ENCODE results near the gene GMPS. TPM values are rescaled to one million over a fixed set of nuclear protein-coding genes. Genes with fewer than 3 reads are reported as not detected.

GMPS gene
- total and polyA plus RNA-seq, 2 of the 4 experiments (the other 2 are of a cell fraction), result 33.9 to 52.5 TPM

DNA sequence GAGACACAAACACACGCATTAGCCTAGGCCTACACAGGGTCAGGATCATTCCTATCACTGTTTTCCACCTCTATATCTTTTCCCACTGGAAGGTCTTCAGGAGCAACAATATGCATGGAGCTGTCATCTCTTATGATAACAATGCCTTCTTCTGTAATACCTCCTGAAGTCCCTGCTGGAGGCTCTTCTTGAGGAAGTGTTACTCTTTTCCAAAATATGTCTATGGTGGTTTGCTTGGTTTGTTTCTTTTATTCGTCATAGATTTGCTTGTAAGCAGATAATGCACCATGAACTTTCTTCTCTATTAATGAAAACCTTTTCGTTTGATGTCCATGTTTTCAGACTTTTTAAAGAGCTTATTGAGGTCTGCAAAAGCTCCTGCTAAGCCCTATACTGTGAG, 109.3 kb downstream of the GMPS start:
- Histone ChIP-seq H3K56ac (ENCODE audit: extremely low read depth, insufficient read depth, low read length) (no peak overlapping the region), H2BK120ac (ENCODE audit: low read depth, low read length) (no peak overlapping the region), H3K27ac (ENCODE audit: insufficient read depth, low read length) (no peak overlapping the region), H3K4me3 (ENCODE audit: insufficient read depth, low read depth, low read length) (no peak overlapping the region), H3K27me3 (ENCODE audit: control insufficient read depth, insufficient read depth, low read length) (no peaks in the 10 kb centered on the region), H3K9me3 (ENCODE audit: control insufficient read depth, insufficient read depth, low read length) (no peaks in the 10 kb centered on the region), H2AK5ac (ENCODE audit: low read depth, low read length) (no peak overlapping the region), H4K20me1 (ENCODE audit: insufficient read depth, low read length) (no peaks in the 10 kb centered on the region), H3K9ac (ENCODE audit: low read depth, low read length) (no peak overlapping the region), H3K18ac (ENCODE audit: low read depth, low read length) (no peak overlapping the region), H3K14ac (replicated peaks; ENCODE audit: low read depth, low read length) (no peak overlapping the region), H2BK20ac (ENCODE audit: low read depth, low read length) (no peak overlapping the region), H2AFZ (replicated peaks; ENCODE audit: low read length, poor library complexity) (no peak overlapping the region), H3K4me2 (ENCODE audit: low read depth, low read length) (no peak overlapping the region), H3K36me3 (ENCODE audit: control insufficient read depth, insufficient read depth, low read length) (no peaks in the 10 kb centered on the region), H3K23ac (ENCODE audit: low read depth, low read length) (no peak overlapping the region), H3K4ac (ENCODE audit: low read depth, low read length) (no peak overlapping the region), H2BK15ac (ENCODE audit: low read depth, low read length) (no peak overlapping the region), H4K91ac (ENCODE audit: insufficient read depth, low read depth, low read length) (no peak overlapping the region), H4K5ac (ENCODE audit: low read depth, low read length) (no peak overlapping the region), H2BK5ac (ENCODE audit: low read depth, low read length, poor library complexity, severe bottlenecking) (no peak overlapping the region), H3K9me1 (ENCODE audit: insufficient read depth, low read length) (no peaks in the 10 kb centered on the region), H3K79me1 (ENCODE audit: low read depth in 1 of 2, low read length in 2 of 2) (no peaks in the 10 kb centered on the region), H4K8ac (ENCODE audit: low read depth in 2 of 2, low read length in 2 of 2) (no peak overlapping the region), H2AK9ac (replicated peaks; ENCODE audit: low read depth, low read length, poor library complexity) (no peak overlapping the region), H3K4me1 (ENCODE audit: control insufficient read depth, insufficient read depth, low read length) (no peaks in the 10 kb centered on the region)
- dilution Hi-C loops (cut with HindIII; ENCODE audit: low sequenced_read_pairs, unreplicated experiment) (no loop called here), in situ Hi-C loops (cut with MboI; ENCODE audit: low sequenced_read_pairs) (loop anchor here (25.0 kb wide), 1 partner anchor 1158 kb away; no protein-coding TSS in a partner anchor), intact Hi-C loops (cut with micrococcal nuclease) (loop anchor here (5.0 kb wide), 1 partner anchor 227 kb away; no protein-coding TSS in a partner anchor)
- CTCF ChIA-PET, result interaction anchor here (1.1 kb wide), 1 partner anchor 41 kb away, joined by 3 read pairs; no protein-coding TSS in a partner anchor
- DNase-seq (peak; percentile 61), ATAC-seq (ENCODE audit: low read depth) (peak; percentile 29)
- 0 out of 2 replicates have a peak, but pooled peaks have one; percentile 8 for TF ChIP-seq CEBPB (IDR thresholded peaks at IDR 0.05; ENCODE audit: low read depth, low read length)
- TF ChIP-seq FOS (IDR thresholded peaks at IDR 0.05; ENCODE audit: low read depth, low read length), result no peak
- WGBS, 2 experiments (ENCODE audit: extremely low coverage in 2 of 2, insufficient read length in 1 of 2), result no CpG with 5 or more reads among the region's 3 CpGs
- POLR2A ChIA-PET (ENCODE audit: unreplicated experiment), result interaction anchor here (0.6 kb wide), 1 partner anchor 14 kb away, joined by 7 read pairs; no protein-coding TSS in a partner anchor
- no TSS peak for BruUV-seq (replicated peaks)
